Uterus (tissue), 2 donors: ENCODE data around the gene CREG1.

Experiments
- CTCF ChIP-seq, 4 experiments: fragments of 200-600 bp in 2 of 4; fragments of 450-650 bp in 2 of 4; sonication (generic) in 2 of 4; IDR thresholded peaks; one replicate each; pipeline ENCODE4 v1.5.1; 2016 to 2019; ENCODE audit warnings: antibody characterized with exemption in 4 of 4, mild to moderate bottlenecking in 2 of 4, moderate library complexity in 1 of 4
- POLR2A ChIP-seq, 2 donors: fragments of 450-650 bp; IDR thresholded peaks; one replicate each; pipeline ENCODE4 v1.6.1; 2016; ENCODE audit warnings: antibody characterized with exemption in 2 of 2, mild to moderate bottlenecking in 1 of 2, moderate library complexity in 1 of 2

- TF ChIP-seq CTCF (IDR thresholded peaks at IDR 0.05) (no peak), POLR2A (IDR thresholded peaks at IDR 0.05) (no peak)
Measured at GRCh38 chr1:167573035-167573434, 19.5 kb upstream of the CREG1 start.
